ENCODE measurements around the gene MRPS7. TPM values are rescaled to one million over a fixed set of nuclear protein-coding genes. Genes with fewer than 3 reads are reported as not detected.
"Not testable (repeated sequence)": the region's sequence is repeated elsewhere in the genome, so short reads cannot be mapped to it uniquely, and the experiment has no call there.

MRPS7 gene
- total RNA-seq, 5 donors from 2014 or later (not counting 1 experiment from before 2014, with no cell fraction given), result 29.8 to 39.4 (median 33.6) TPM

DNA sequence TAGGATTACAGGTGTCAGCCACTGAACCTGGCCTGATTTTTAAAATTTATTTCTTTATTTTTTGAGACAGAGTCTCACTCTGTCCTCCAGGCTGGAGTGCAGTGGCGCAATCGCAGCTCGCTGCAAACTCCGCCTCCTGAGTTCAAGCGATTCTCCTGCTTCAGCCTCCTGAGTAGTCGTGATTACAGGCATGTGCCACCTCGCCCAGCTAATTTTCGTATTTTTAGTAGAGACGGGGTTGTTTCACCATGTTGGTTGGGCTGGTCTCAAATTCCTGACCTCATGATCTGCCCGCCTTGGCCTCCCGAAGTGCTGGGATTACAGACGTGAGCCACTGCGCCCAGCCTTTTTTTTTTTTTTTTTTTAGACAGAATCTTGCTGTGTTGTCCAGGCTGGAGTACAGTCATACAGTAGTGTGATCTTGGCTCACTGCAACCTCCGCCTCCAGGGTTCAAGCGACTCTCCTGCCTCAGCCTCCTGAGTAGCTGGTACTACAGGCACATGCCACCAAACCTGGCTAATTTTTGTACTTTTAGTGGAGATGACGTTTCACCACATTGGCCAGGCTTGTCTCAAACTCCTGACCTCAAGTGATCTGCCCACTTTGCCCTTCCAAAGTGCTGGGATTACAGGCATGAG is 31.2 kb downstream of the MRPS7 start:
- H3K4me1 Mint-ChIP-seq, result peaks cover 13 to 34% (median 19%) of the 10 kb centered on the region in 3 donors
- H3K27me3 Mint-ChIP-seq; DNase-seq; H3K9me3 Mint-ChIP-seq; H3K27ac Mint-ChIP-seq; ATAC-seq (replicated peaks in 1 of 4); H3K4me3 ChIP-seq (ENCODE audit: control insufficient read depth in 1 of 2, extremely low read depth in 1 of 2, low read length in 1 of 2); H3K9me3 ChIP-seq; H3K27me3 ChIP-seq (replicated peaks in 1 of 2; ENCODE audit: control insufficient read depth in 2 of 2, extremely low read depth in 1 of 2, insufficient read depth in 2 of 2, low read length in 1 of 2); H3K27ac ChIP-seq (ENCODE audit: low read length); POLR2A ChIA-PET; H3K36me3 ChIP-seq (ENCODE audit: control insufficient read depth in 2 of 2, extremely low read depth in 1 of 2, insufficient read depth in 1 of 2, low read length in 1 of 2); H3K36me3 Mint-ChIP-seq; H3K4me3 Mint-ChIP-seq: not testable (repeated sequence)
- WGBS (ENCODE audit: insufficient coverage), result no CpG with 5 or more reads among the region's 16 CpGs
- CTCF ChIA-PET, result interaction anchor here in 1 of 2 donors (0.7 kb wide), 1 partner anchor 22 kb away, joined by 3 read pairs; the partner anchor contains the start of gene MIF4GD
- H3K4me1 ChIP-seq (ENCODE audit: control insufficient read depth in 1 of 2, extremely low read depth in 1 of 2, insufficient read depth in 2 of 2, low read length in 2 of 2), result peaks cover 7 to 21% of the 10 kb centered on the region in 2 experiments

DNA sequence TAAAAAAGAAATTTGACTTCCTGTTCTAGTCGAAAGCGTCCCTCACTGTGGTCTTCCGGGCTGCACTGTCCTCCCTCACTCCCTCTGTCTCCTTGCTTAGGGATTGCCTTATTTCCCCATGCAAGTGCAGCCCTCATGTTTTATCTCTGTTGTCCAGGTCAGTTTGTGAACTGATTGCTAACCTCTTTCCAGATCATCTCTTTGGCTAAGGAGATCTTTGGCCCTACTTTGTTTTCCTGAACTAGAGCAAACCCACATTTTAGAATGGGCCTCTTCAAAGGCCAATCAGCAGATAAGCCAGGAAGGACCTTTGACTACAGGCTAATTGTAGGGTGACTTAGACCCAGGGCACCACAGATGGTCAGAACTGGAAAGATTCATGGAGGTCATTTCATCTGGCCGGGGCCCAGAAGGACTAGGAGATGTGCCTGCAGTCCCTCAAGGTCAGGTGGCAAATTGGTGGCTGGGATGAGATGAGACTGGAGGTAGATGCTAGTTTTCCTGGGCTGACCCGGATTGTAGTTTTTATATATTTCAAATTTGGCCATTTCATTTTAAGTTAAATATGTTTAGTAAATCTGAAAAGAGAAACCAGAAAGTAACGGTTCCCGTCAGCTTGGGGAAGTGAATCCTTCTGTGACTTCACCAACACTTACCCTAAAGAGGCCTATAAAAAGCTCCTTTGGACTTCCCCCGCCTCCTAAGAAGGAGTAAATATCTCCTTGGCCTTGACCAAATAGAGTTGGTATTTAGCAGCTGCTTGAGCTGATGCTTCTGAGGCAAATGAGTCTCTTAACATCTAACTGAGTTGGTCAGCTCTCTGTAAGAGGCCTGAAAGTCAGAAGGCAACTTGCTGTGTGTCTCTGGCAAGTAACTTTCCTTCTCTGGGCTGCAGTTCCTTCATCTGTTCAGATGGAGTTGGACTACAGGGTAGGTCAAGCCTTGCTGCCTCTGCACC is 33.8 kb downstream of the MRPS7 start:
- POLR2A ChIA-PET, result no interaction called here
- no peaks in the 10 kb centered on the region for H3K9me3 ChIP-seq
- no peaks in the 10 kb centered on the region for H3K36me3 ChIP-seq (ENCODE audit: control insufficient read depth in 2 of 2, extremely low read depth in 1 of 2, insufficient read depth in 1 of 2, low read length in 1 of 2)
- H3K27ac Mint-ChIP-seq, result peak overlapping the region in 1 of 2 donors; percentile 59
- peaks cover 0 to 16% (median 4%) of the 10 kb centered on the region in 3 donors for H3K4me1 Mint-ChIP-seq
- no peaks in the 10 kb centered on the region for H3K9me3 Mint-ChIP-seq
- H3K36me3 Mint-ChIP-seq, result no peaks in the 10 kb centered on the region
- CTCF ChIA-PET, result no interaction called here
- H3K4me1 ChIP-seq (ENCODE audit: control insufficient read depth in 1 of 2, extremely low read depth in 1 of 2, insufficient read depth in 2 of 2, low read length in 2 of 2), result peaks cover 0 to 6% of the 10 kb centered on the region in 2 experiments
- ATAC-seq (replicated peaks in 1 of 4) (no peak), DNase-seq (peak in 1 of 35 experiments; percentile 12)
- WGBS (ENCODE audit: insufficient coverage), result 62% methylated on average over 4 of the region's 8 CpGs
- no peaks in the 10 kb centered on the region for H3K27me3 Mint-ChIP-seq
- no peak overlapping the region for H3K4me3 ChIP-seq (ENCODE audit: control insufficient read depth in 1 of 2, extremely low read depth in 1 of 2, low read length in 1 of 2)
- H3K27me3 ChIP-seq (replicated peaks in 1 of 2; ENCODE audit: control insufficient read depth in 2 of 2, extremely low read depth in 1 of 2, insufficient read depth in 2 of 2, low read length in 1 of 2), result no peaks in the 10 kb centered on the region
- peak overlapping the region; percentile 33 for H3K27ac ChIP-seq (ENCODE audit: low read length)
- H3K4me3 Mint-ChIP-seq, result no peak overlapping the region

DNA sequence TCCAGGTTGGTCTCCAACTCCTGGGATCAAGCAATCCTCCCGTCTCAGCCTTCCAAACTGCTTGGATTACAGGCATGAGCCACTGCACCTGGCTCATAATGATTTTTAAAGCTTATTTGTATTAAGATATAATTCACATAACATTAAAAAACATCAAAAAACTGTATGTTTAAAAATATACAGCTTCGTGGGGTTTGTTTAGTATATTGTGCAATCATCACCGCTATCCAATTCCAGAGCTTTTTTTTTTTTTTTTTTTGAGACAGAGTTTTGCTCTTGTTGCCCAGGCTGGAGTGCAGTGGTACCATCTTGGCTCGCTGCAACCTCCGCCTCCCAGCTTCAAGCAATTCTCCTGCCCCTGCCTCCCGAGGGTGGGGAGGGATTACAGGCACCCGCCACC is 38.6 kb downstream of the MRPS7 start:
- Mint-ChIP-seq H3K36me3 (no peaks in the 10 kb centered on the region), H3K27ac (no peak overlapping the region), H3K27me3 (no peaks in the 10 kb centered on the region), H3K9me3 (no peaks in the 10 kb centered on the region), H3K4me1 (peaks cover 0 to 10% (median 2%) of the 10 kb centered on the region in 3 donors), H3K4me3 (no peak overlapping the region)
- no peak for ATAC-seq (replicated peaks in 1 of 4)
- 82% methylated on average over 2 of the region's 7 CpGs for WGBS (ENCODE audit: insufficient coverage)
- no peak overlapping the region for H3K4me3 ChIP-seq (ENCODE audit: control insufficient read depth in 1 of 2, extremely low read depth in 1 of 2, low read length in 1 of 2)
- H3K9me3 ChIP-seq, result no peaks in the 10 kb centered on the region
- no peaks in the 10 kb centered on the region for H3K27me3 ChIP-seq (replicated peaks in 1 of 2; ENCODE audit: control insufficient read depth in 2 of 2, extremely low read depth in 1 of 2, insufficient read depth in 2 of 2, low read length in 1 of 2)
- H3K36me3 ChIP-seq (ENCODE audit: control insufficient read depth in 2 of 2, extremely low read depth in 1 of 2, insufficient read depth in 1 of 2, low read length in 1 of 2), result no peaks in the 10 kb centered on the region
- no peak for DNase-seq
- POLR2A ChIA-PET, result interaction anchor here in 1 of 2 donors (0.5 kb wide), 1 partner anchor 11 kb away, joined by 4 read pairs; no protein-coding TSS in a partner anchor
- CTCF ChIA-PET, result interaction anchor here (0.6 to 1.1 kb wide), 3 partner anchors 11 to 55 kb away, joined by 3 to 6 read pairs (median 3); partner anchors contain the start of gene SLC25A19 (in 1 of the 2)
- H3K4me1 ChIP-seq (ENCODE audit: control insufficient read depth in 1 of 2, extremely low read depth in 1 of 2, insufficient read depth in 2 of 2, low read length in 2 of 2), result peaks cover 0 to 2% of the 10 kb centered on the region in 2 experiments
- no peak overlapping the region for H3K27ac ChIP-seq (ENCODE audit: low read length)

DNA sequence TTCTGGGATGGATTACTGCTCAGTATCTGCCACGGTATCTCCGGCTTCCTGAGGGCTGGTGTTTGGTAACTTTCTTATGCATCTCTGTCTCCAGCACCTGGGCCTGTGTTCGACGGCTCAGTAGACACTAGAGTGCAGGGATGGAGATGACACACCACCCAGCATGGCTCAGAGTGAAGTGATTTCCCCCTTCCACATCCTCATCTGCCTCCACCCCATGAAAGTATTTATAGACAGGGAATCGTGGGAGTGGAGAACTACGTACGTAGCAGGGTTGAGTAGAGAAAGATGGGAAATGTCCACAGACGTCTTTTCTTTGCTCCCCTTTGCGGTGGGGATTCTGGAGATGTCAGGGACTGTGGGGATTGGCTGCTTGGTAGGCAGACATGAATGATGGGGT is 39.4 kb downstream of the MRPS7 start:
- H3K4me3 Mint-ChIP-seq, result no peak overlapping the region
- Histone ChIP-seq H3K9me3 (no peaks in the 10 kb centered on the region), H3K27ac (ENCODE audit: low read length) (no peak overlapping the region), H3K36me3 (ENCODE audit: control insufficient read depth in 2 of 2, extremely low read depth in 1 of 2, insufficient read depth in 1 of 2, low read length in 1 of 2) (no peaks in the 10 kb centered on the region), H3K27me3 (replicated peaks in 1 of 2; ENCODE audit: control insufficient read depth in 2 of 2, extremely low read depth in 1 of 2, insufficient read depth in 2 of 2, low read length in 1 of 2) (no peaks in the 10 kb centered on the region), H3K4me3 (ENCODE audit: control insufficient read depth in 1 of 2, extremely low read depth in 1 of 2, low read length in 1 of 2) (no peak overlapping the region), H3K4me1 (ENCODE audit: control insufficient read depth in 1 of 2, extremely low read depth in 1 of 2, insufficient read depth in 2 of 2, low read length in 2 of 2) (peaks cover 0 to 2% of the 10 kb centered on the region in 2 experiments)
- POLR2A ChIA-PET, result no interaction called here
- no peaks in the 10 kb centered on the region for H3K27me3 Mint-ChIP-seq
- no peaks in the 10 kb centered on the region for H3K36me3 Mint-ChIP-seq
- no peak overlapping the region for H3K27ac Mint-ChIP-seq
- ATAC-seq (replicated peaks in 1 of 4) (no peak), DNase-seq (no peak)
- CTCF ChIA-PET, result interaction anchor here in 1 of 2 donors (0.6 kb wide), 1 partner anchor 54 kb away, joined by 6 read pairs; no protein-coding TSS in a partner anchor
- H3K4me1 Mint-ChIP-seq, result peaks cover 0 to 6% (median 2%) of the 10 kb centered on the region in 3 donors
- WGBS (ENCODE audit: insufficient coverage), result 72% methylated on average over 5 of the region's 9 CpGs
- H3K9me3 Mint-ChIP-seq, result no peaks in the 10 kb centered on the region

DNA sequence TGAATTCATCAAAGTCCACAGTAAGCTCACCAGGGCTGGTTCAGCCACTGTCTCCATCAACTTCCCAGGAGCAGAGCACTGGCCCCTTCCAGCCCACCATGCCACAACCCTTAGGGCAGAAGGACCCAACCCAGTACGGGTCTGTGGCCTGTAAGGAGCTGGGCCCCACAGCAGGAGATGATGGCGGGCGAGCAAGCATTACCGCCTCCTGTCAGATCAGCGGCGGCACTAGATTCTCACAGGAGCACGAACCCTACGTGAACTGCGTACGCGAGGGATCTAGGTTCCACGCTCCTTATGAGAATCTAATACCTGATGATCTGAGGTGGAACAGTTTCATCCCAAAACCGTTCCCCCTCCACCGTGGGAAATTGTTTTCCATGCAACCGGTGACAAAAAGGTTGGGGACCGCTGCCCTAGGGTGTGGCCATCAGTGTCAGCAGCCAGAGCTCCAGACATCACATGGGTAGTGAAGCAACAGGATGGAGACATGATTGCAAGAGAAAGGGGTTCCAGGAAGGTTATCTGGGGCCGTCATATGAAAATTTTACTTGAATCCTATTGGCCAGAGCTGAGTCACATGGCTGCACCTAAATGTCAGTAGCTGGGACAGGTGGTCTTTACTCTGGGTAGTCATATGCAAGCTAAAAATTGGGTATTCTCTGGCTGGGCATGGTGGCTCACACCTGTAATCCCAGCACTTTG is 40.0 kb downstream of the MRPS7 start:
- ChIA-PET POLR2A (interaction anchor here (0.5 to 0.6 kb wide), 2 partner anchors 35 to 654 kb away, joined by 3 to 7 read pairs; no protein-coding TSS in a partner anchor), CTCF (no interaction called here)
- no peaks in the 10 kb centered on the region for H3K27me3 Mint-ChIP-seq
- Histone ChIP-seq H3K27me3 (replicated peaks in 1 of 2; ENCODE audit: control insufficient read depth in 2 of 2, extremely low read depth in 1 of 2, insufficient read depth in 2 of 2, low read length in 1 of 2) (no peaks in the 10 kb centered on the region), H3K4me1 (ENCODE audit: control insufficient read depth in 1 of 2, extremely low read depth in 1 of 2, insufficient read depth in 2 of 2, low read length in 2 of 2) (peaks cover 0 to 2% of the 10 kb centered on the region in 2 experiments), H3K36me3 (ENCODE audit: control insufficient read depth in 2 of 2, extremely low read depth in 1 of 2, insufficient read depth in 1 of 2, low read length in 1 of 2) (no peaks in the 10 kb centered on the region), H3K27ac (ENCODE audit: low read length) (no peak overlapping the region), H3K4me3 (ENCODE audit: control insufficient read depth in 1 of 2, extremely low read depth in 1 of 2, low read length in 1 of 2) (no peak overlapping the region), H3K9me3 (no peaks in the 10 kb centered on the region)
- DNase-seq (no peak), ATAC-seq (replicated peaks in 1 of 4) (no peak)
- whole genome bisulfite sequencing (ENCODE audit: insufficient coverage), result 95% methylated on average over 11 of the region's 17 CpGs
- H3K4me1 Mint-ChIP-seq, result peaks cover 0 to 6% (median 2%) of the 10 kb centered on the region in 3 donors
- no peaks in the 10 kb centered on the region for H3K9me3 Mint-ChIP-seq
- H3K36me3 Mint-ChIP-seq, result no peaks in the 10 kb centered on the region
- no peak overlapping the region for H3K4me3 Mint-ChIP-seq
- no peak overlapping the region for H3K27ac Mint-ChIP-seq
